ENCODE results near the gene GPC6. TPM values are rescaled to one million over a fixed set of nuclear protein-coding genes. Genes with fewer than 3 reads are reported as not detected.

GPC6 gene
- total and polyA plus RNA-seq, 9 of the 15 experiments (the other 6 are each of a cell fraction or from before 2014, with no cell fraction given) = under 0.01 to 0.20 (median 0.01) TPM; not detected in 4

DNA sequence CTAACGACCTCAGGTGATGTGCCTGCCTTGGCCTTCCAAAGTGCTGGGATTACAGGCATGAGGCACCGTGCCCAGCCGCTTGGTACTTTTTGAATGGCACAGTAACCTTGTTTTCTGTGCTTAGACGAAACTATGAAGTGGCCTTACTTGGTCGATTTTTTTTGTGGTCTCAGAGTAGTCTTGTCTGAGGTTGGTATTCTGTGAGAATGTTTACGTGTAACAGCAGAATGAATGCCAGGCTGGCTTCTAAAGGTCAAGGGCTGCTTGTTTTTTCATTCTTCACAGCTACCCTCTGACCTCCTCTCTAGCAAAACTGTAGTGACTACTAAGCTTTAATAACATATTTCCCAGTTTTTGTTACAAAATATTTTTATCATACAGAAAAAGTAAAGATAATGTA is 313.3 kb downstream of the GPC6 start:
- Histone ChIP-seq H3K36me3 (ENCODE audit: control insufficient read depth, insufficient read depth, low read length) (no peaks in the 10 kb centered on the region), H3K9me3 (replicated peaks; ENCODE audit: control insufficient read depth, insufficient read depth, low read depth, low read length) (no peaks in the 10 kb centered on the region), H3K9ac (ENCODE audit: insufficient read depth in 1 of 2, low read depth in 2 of 2, low read length in 2 of 2) (no peak overlapping the region), H3K79me2 (ENCODE audit: control insufficient read depth, insufficient read depth, low read length) (no peaks in the 10 kb centered on the region), H2AFZ (ENCODE audit: low read depth, low read length) (no peak overlapping the region), H3K27me3 (ENCODE audit: control insufficient read depth in 2 of 2, insufficient read depth in 2 of 2, low read length in 2 of 2) (no peaks in the 10 kb centered on the region), H3K9me1 (ENCODE audit: control insufficient read depth, insufficient read depth, low read length) (no peaks in the 10 kb centered on the region), H3K4me1 (replicated peaks in 1 of 2; ENCODE audit: control insufficient read depth in 2 of 2, insufficient read depth in 2 of 2, low read length in 2 of 2) (no peaks in the 10 kb centered on the region), H3K4me2 (ENCODE audit: insufficient read depth, low read length) (no peak overlapping the region), H4K20me1 (replicated peaks; ENCODE audit: control insufficient read depth, insufficient read depth, low read length) (no peaks in the 10 kb centered on the region), H3K27ac (ENCODE audit: extremely low read depth, low read depth, low read length) (no peak overlapping the region), H3K4me3 (no peak overlapping the region)
- no TSS peak for BruUV-seq (replicated peaks)
- in situ Hi-C loops (cut with MboI) = no loop called here
- 2% methylated on average over 6 of the region's 6 CpGs for WGBS (ENCODE audit: insufficient coverage, low coverage, missing lambda C conversion rate)
- POLR2A ChIA-PET = no interaction called here
- CTCF ChIA-PET (ENCODE audit: low intra/inter-chr PET ratio) = no interaction called here
- intact Hi-C loops (cut with micrococcal nuclease) = no loop called here
- FAIRE-seq (no peak), DNase-seq (ENCODE audit: extremely low read depth in 1 of 4, low spot score in 3 of 4) (no peak), ATAC-seq (no peak)
- TF ChIP-seq, protein P1, sequence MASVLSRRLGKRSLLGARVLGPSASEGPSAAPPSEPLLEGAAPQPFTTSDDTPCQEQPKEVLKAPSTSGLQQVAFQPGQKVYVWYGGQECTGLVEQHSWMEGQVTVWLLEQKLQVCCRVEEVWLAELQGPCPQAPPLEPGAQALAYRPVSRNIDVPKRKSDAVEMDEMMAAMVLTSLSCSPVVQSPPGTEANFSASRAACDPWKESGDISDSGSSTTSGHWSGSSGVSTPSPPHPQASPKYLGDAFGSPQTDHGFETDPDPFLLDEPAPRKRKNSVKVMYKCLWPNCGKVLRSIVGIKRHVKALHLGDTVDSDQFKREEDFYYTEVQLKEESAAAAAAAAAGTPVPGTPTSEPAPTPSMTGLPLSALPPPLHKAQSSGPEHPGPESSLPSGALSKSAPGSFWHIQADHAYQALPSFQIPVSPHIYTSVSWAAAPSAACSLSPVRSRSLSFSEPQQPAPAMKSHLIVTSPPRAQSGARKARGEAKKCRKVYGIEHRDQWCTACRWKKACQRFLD (CRISPR knock-in tag; IDR thresholded peaks at IDR 0.05) = no peak
- TF ChIP-seq CCNT2 (IDR thresholded peaks at IDR 0.05; ENCODE audit: borderline replicate concordance, extremely low read depth, insufficient read length, low read depth, low read length) = no peak
- no peak for TF ChIP-seq ZNF449 (CRISPR knock-in tag; IDR thresholded peaks at IDR 0.05)
- no peak for TF ChIP-seq MYNN (IDR thresholded peaks at IDR 0.05)
- TF ChIP-seq MYNN (CRISPR knock-in tag; IDR thresholded peaks at IDR 0.05) = no peak
- TF ChIP-seq ZNF253 (CRISPR knock-in tag; conservative IDR thresholded peaks at IDR 0.05) = no peak
- no peak for TF ChIP-seq CHAMP1 (IDR thresholded peaks at IDR 0.05)
- TF ChIP-seq BCOR (IDR thresholded peaks at IDR 0.05) = no peak
- TF ChIP-seq REST (IDR thresholded peaks at IDR 0.05; ENCODE audit: borderline replicate concordance) = no peak
- no peak for TF ChIP-seq REST (CRISPR knock-in tag; IDR thresholded peaks at IDR 0.05; ENCODE audit: low read depth)
